Activated gamma-delta T cell treated with Interleukin-2 at 50 U/mL for 16 hours (primary cell): Measurements from ENCODE around the gene GRM7.
"Not testable (repeated sequence)": the region's sequence is repeated elsewhere in the genome, so short reads cannot be mapped to it uniquely, and the experiment has no call there.

Source experiments
- DNase-seq: peaks from one replicate; pipeline ENCODE4 v3.0.0-alpha.2; 2020

The GRM7 gene

DNA sequence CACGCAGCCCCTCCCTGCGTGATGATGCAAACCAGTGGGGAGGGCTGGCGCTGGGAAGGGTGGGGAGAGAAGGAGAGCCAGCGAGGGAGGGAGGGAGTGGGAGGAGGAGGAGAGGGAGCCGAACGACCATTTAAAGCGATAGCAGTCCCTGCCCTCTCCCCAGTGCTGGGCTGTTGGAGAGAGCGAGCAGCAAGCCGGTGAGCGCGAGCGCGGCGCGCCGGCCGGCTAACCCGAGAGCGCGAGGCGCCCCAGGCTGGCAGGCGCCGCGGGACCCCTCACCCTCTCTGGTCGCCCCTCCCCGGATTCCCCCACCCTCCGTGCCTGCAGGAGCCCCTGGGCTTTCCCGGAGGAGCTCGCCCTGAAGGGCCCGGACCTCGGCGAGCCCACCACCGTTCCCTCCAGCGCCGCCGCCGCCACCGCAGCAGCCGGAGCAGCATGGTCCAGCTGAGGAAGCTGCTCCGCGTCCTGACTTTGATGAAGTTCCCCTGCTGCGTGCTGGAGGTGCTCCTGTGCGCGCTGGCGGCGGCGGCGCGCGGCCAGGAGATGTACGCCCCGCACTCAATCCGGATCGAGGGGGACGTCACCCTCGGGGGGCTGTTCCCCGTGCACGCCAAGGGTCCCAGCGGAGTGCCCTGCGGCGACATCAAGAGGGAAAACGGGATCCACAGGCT is at the start of gene GRM7:
TSS of gene GRM7 (plus strand) at position 162 of the 671 bp plus-strand sequence.
- DNase-seq, result no peak

DNA sequence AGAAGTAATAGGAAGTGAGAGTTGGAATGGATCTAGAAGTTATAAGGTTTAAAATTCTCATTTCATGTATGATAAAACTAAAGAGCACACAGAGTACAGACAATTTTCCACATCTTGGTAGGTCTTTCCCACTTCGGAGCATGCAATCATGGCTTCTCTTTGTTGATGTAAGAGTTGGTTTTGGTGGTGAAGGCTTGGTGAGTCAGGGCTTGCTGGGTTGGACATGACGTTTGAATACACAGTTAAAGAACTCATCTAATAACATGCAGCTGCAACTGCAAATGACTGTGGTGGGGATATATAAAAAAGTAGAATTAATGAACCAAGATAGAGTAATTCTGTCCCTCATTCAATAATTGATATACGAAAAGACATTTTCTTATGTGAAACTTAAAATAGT is 39.5 kb upstream of the GRM7 start:
- DNase-seq, result no peak

DNA sequence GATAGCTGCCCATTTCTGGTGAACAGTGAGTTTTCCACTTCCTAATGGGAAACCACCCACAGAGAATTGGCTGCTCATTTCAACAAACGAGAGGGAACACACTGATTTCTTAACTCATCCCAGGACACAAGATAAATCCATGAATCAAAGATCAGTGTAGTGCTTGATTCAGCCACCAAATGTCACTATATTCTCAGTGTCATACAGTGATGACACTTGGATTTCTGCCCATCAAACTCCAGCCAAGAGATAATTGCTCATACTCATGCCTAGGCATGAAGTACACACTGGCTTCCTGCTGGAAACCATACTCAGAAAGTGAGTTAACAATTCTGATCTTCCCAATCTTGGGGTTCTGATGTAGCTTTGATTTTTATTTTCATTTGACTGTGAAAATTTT is 35.4 kb upstream of the GRM7 start:
- no peak for DNase-seq

DNA sequence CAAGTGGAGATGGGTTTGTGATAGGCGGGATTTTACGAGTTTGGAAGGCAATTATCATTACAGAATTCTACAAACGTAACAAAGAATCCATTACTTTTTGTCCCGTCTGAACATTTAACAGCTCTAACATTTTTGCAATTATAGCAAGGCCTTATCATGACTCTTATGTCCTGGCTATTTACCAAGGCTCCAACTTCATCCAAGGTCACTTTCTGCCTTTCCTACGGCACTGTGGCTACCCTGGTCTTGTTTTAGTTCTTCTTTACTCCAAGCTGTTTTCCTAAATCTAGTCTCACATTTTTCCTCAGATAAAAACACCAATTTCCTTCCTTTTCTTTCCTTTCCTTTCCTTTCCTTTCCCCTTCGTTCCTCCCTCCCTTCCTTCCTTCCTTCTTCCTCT is 33.5 kb upstream of the GRM7 start:
- DNase-seq, result no peak

DNA sequence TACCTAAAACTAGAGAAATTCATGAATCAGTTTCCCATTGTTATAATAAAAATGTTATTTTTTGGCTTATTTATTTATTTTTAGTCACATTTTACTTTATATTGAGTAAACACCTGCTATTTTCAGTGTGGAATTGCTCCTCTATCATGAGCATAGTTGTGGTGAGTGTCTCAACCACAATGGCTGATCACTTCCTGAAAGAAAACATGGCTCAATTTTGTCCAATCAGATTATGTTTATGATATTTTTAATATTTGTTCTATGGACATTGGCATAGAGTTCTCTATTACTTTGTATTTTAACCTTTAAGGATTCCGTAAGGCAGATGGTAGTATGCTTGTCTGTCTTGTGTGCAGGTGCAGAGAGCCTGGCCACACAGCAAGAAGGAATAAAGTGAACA is 16.2 kb upstream of the GRM7 start:
- DNase-seq, result no peak

DNA sequence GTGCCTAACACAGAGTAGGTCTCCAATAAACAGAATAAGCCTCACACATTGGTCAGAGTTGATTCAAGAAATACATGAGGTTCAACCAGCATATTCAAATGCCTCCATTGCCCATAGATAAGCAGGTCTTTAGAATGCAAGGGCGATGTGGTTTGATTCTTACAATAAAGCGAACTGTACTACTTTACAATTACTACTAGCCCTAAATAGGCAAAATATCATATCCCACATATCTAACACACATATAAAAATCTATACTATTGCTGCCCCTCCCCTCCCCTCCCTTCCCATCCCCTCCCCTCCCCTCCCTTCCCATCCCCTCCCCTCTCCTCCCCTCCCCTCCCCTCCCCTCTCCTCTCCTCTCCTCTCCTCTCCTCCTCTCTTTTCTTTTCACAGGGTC is 6.7 kb upstream of the GRM7 start:
- no peak for DNase-seq

DNA sequence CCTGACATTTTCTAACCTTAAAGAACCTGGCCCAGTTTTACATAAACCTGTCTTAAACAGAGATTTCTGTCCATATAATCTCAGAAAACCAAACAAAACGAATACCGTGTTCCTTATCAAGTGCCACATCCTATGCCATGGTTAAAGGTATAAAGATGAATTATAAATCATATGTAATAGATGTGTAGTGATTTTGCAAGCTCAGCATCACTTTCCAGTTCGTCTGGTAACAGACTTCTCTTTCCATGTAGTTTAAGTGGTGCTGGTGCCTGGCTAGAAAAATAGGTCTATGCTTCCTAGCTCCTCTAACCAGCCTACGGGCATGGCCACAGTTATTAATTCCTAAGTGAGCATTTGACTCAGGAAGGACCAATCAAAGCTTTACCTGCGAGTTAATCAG is 3.4 kb upstream of the GRM7 start:
- DNase-seq, result no peak

DNA sequence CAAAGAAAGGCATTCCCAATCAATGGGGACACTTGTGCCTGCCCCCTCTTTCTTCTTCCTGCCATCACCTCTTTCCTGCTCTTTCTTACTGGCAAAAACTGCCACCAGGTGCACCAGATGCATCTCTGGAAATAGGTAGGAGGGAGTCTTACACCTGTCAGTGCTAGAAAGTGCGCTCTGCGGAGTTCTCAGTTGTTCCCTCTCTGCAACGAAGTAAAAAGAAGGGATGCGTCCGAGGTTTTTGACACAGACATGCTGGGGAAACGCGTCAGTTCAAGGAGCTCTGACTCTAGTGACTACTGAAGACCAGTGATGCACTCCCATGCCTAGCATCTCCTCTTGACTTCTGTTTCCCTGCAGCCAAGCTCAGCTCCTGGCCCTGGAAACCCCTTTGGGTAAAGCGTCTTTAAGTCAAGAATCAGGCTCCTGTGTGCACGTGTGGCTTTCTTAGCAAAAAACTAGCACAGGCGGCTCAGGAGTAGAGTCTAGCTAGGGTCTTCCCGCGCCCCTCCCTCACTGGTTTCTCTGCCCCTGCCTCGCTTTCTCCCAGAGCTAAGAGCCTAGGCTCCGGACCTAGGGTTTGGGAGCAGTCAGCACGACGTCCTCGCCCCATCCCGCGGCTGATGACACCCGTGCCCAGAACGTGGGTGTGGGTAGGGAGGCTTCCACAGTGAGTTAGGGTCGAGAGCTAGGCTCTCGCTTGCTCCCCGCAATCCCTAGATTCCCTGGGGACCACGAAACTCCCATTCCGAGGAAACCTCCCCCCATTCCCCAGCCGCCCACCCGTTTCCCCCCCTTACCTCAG is 564 bp upstream of the GRM7 start:
- DNase-seq, result no peak

DNA sequence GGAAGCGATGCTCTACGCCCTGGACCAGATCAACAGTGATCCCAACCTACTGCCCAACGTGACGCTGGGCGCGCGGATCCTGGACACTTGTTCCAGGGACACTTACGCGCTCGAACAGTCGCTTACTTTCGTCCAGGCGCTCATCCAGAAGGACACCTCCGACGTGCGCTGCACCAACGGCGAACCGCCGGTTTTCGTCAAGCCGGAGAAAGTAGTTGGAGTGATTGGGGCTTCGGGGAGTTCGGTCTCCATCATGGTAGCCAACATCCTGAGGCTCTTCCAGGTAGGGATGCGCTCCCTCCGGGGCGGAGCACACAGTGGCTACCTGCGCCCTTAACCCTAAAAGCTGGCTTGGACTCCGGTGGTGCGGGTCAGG is 698 bp downstream of the GRM7 start:
- DNase-seq, result no peak

DNA sequence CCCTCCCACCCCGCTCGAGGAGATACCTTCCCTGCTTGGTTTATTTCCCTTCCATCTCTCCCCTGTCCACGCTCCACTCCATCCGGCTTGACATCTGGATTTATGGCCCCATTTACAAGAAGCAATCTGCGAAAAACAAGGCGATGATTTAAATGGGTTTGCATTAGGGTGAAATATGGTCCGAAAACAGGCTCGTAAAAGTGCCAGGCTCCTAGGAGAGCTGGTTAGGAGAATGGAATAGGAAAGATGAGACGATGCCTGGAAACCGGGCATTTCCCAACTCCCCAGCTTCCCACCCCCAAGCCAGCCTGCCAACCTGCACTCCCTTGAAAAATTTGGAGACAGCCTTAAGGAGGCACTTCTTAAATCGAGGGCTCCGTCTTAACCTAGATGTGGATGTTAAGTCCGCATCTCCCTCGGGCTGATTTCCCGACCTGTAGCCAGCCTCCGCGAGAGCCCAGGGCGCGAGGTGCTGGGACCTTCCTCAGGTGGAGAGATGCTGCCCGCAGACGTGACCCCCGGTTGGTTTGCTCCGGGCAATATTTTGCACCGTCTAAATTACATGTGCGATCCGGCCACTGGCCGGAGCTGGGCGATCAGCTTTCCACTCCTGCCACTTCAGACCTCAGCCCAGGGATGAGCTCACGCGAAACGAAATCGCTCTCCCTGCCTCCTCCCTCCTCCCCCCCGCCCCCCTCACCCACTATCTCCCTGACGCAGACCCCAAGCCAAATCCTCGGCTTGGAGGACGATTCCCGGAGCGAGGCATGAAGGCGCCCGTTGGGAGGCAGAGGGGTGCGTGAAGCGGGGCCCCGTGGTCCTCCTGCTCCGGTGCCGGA is 1.3 kb downstream of the GRM7 start:
- no peak for DNase-seq

DNA sequence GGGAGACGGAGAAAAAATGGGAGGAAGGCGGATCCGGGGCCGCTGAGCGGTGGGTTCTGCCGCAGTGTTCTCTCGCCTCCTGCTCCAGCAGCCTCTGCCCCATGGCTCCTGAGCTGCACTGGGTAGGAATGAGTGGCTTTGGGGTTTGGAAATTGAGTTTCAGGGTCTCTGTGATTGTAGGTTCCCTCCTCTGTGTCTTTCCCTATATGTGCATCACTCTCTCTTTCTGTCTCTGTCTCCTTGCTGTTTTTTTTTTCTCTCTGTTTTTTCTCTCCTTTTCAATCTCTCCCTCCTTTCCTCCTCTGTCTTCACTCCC is 1.9 kb downstream of the GRM7 start:
- no peak for DNase-seq

DNA sequence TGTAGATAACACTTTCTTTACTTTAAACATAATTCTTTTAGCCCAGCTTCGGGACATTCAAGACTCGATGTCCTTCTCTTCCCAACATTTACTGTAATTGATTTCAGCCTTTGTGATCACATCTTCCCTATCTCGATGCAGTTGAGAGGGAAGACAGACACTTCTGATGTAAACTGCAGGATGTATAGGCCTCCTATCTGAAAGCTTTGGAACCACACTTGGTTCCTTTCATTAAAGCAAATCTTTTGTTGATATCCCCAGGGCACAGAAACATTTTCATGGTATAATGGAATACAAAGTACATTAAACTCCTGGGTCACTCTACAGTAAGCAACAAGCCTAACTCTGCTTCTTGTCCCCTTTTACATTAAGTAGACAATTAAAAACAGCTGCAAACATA is 6.4 kb downstream of the GRM7 start:
- no peak for DNase-seq

DNA sequence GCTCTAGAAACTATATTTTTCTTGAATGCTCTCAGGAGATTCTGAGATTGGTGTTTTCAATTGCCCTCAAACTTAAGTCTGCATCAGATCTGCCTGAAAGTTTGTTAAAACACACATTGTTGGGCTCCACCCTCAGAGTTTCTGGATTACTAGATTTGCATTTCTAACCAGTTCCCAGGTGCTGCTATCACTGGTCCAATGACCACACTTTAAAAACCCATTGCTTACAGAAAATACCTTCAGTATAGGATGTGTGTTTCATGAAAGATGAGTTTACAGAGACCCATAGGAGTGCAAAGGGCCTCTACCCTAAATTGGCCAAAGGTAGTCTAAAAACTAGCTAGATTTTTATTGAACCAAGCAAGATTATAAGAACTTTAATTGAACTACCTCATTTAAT is 17.8 kb downstream of the GRM7 start:
- DNase-seq, result no peak

DNA sequence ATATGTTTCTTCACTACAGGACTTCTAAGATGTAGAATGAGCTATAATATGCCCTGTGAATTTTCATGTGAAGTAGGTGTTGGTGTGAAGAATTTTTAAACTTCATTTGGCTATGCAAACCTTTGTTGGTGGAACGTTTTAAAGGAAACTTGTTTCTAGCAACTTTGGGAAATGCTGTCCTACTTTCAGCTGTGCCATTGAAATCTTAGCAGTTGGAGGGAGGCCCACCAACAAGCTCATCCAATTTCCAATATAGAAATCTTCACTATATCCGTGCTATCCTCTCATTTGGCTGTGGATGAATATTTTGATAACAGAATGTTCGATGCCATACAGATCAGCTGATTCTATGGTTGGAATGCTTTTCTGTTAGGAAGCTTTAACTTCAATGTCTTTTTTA is 51.3 kb downstream of the GRM7 start:
- no peak for DNase-seq

DNA sequence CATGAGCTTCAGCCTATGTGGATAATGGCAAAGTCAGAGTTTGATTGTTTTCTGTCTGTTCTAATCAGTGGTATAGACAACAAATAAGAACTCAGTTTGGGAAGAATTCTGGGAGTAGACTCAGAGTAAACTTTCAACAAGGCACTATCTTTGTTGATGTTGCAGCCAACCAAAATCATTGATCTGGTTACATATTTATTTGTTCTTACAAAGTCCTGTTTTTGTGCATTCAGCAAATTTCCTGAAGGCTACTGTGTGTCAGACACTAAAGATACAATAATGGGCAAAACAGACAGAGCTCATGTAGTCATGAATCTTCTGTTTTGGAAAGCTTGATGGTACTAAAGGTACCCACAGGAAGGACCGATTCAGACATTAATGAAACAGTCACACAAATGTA is 55.0 kb downstream of the GRM7 start:
- DNase-seq, result no peak

DNA sequence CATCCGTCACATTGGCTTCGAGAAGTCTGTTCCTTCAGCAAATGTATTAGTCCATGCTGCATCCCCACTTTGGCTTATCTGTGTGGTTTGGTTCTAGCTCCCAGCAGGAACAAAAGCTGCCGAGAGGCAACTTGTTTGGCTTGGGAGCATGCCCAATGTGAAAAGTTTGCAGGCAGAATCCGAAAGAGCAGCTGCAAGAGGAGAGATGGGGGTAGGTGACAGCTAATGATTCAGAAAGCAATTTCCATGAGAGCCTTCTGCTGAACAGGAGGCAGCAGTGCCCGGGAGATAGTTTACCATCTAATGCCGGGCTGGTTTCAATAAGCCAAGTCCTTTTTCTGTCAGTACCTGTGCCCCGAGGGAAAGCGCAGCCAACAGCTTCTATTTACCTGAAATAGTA is 60.2 kb downstream of the GRM7 start:
- no peak for DNase-seq

DNA sequence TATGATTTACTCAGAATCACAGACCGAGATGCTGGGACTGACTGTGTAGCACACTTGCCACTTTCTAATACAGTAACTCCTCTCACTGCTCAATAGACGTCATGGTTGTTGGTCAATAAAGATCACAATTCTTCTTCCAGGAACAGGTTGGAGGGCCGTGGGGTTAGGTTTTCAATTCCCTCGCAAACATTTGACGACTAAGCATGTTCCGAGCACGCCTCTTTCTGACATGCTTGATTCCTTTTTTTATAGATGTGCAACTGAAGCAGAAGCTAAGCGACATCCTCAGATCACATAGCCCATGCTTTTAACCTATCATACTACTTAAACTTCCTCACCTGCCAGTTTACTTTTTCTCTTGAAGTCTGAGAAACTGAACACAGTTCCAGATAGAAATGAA is 61.0 kb downstream of the GRM7 start:
- DNase-seq, result no peak

DNA sequence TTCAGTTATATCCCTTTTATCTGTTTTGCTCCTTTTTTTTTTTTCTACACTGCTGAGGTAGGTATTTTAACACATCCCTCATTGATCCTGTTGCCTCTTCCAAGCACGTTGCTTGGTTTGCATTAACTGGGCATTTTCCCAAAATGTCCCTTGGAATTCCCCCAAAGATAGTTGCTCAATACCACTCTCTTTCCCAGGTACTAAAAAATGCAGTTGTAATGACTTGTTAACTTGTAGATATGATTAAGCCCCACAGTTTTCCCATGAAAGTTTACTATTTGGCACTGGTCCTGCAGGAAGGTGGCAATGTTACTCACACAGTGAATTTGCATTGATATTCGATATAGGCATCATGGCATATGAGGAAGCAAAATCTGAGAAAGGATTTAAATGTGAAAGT is 67.1 kb downstream of the GRM7 start:
- DNase-seq, result no peak

DNA sequence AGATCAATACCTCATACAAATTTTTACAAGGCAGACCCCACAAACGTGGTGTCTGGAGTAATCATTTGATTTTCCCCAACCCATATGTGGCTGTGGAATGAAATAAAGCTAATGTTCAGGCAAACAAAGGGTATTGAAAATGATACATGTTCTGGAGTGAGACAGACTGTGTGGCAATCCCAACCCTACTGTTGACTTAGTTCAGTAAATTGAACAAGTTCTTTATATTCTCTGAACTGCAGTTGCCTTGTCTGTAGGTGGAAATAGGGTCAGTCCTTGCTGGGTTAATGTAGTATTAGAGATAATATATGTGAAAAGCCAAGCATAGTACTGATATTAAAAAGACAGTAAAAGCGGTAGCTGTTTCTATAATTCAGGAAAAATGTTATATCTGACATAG is 69.0 kb downstream of the GRM7 start:
- DNase-seq, result no peak

DNA sequence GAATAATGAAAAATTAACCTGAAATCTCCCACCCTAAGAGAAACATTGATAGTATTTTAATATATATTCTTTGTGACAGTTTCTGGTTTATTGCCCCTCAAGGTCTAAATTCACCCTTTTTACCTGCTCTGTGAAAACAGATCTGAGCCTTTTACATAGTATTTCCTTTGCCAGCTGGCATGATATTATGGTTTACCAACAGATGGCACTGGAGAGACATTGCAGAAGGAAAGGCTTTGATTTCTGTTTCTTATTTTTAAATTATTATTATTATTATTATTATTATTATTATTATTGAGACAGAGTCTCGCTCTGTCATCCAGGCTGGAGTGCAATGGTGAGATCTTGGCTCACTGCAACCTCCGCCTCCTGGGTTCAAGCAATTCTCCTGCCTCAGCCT is 74.5 kb downstream of the GRM7 start:
- DNase-seq, result not testable (repeated sequence)

DNA sequence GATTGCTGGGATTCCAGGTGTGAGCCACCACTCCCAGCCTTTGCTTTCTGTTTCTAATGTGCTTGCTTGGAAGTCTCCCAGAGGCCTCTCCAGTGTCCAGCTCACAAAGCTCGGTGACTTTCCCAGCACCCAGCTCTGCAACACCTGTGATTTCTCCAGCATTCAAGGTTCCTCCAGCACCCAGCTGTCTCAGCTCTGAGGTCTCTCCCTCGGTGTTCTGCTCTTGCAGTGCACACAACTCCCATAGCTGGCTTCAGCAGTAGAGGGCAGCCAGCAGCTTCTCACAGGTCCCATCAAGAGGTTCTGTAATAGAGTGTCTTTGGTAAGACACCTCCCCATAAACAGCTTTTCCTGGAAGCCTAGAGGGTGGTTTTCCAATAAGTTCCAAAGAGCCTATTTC is 75.1 kb downstream of the GRM7 start:
- DNase-seq, result no peak

DNA sequence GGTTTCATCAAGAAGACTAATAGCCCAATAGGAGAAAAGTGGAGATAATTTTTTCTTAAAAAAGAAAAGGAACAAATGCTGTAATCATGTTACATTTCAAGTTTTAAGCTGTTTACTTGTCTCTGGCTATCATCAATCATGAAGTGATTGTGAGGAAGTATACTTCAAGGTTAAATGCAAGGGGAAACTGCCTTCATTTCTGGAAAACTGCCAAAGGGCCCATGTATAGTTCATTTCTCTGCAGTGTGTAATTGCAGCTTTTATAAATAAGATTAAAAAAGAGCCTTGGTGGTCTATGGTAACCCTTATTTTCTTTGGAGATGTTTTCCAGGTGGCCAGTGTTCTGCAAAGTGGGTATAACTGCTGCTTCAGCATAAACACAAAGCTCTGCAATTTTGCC is 101.9 kb downstream of the GRM7 start:
- DNase-seq, result no peak

DNA sequence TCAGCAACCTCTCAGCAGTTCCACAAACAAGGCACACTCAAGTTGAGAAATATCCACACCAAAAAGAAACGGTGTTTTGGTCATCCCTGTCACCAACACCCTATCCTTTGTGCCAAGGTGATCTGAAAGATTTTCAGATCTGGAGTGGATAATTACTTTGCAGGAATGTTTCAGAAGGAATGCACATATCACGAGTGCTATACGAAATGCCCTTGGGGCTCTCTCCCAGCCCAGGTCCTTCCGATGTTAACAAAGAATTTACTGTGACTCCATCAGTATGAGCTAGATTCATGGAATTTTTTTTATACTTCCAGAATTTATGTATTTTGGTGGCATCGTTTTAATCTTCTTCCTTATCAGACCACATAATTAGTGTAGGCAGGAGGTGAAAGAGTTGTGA is 105.0 kb downstream of the GRM7 start:
- DNase-seq, result no peak

DNA sequence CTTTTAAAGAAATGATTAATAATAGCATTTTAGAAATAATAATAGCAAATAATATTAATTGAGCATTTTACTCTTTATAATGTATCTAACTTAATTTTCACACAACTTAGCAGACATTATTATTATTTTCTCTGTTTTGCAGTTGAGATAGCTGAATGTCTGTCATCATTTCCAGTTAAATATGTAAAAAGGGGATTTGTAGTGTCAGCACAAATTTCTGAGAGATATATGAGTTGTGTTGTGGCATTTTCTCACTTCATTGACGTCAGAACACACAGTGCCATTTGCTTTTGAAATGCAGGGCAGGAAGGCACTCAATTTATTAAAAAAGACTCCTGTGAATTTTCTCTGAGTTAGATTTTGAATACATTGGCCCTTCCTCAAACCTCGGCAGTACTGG is 111.0 kb downstream of the GRM7 start:
- DNase-seq, result no peak
